Gastrocnemius medialis (tissue), 4 donors: ENCODE results near the gene LAMC1.
"Not testable (repeated sequence)": the region's sequence is repeated elsewhere in the genome, so short reads cannot be mapped to it uniquely, and the experiment has no call there.

Experiments used
- POLR2A ChIP-seq, 2 donors: fragments of 450-650 bp; IDR thresholded peaks; one replicate each; pipeline ENCODE4 v1.6.1; 2017; ENCODE audit warnings: antibody characterized with exemption in 2 of 2, mild to moderate bottlenecking in 2 of 2, moderate library complexity in 2 of 2
- TF ChIP-seq, protein P1 (sequence below), 5 experiments: fragments of 450-650 bp in 3 of 5; fragments of 200-600 bp in 2 of 5; sonication (generic) in 2 of 5; IDR thresholded peaks in 4 of 5; conservative IDR thresholded peaks in 1 of 5; 1 replicate in 4 of 5; 2 replicates in 1 of 5; pipeline ENCODE4 v1.5.1; 2016 to 2019; ENCODE audit warnings: antibody characterized with exemption in 5 of 5, mild to moderate bottlenecking in 3 of 5, moderate library complexity in 3 of 5

DNA sequence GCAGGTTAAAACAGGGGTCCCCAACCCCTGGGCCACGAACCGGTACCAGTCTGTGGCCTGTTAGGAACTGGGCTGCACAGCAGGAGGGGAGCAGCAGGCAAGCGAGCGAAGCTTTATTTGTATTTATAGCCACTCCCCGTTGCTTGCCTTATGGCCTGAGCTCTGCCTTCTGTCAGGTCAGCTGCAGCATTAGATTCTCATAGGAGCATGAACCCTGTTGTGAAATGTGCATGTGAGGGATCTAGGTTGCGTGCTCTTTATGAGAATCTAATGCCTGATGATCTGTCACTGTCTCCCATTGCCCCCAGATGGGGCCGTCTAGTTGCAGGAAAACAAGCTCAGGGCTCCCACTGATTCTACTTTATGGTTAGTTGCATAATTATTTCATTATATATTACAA lies 49.4 kb downstream of the LAMC1 start:
- TF ChIP-seq, protein P1, sequence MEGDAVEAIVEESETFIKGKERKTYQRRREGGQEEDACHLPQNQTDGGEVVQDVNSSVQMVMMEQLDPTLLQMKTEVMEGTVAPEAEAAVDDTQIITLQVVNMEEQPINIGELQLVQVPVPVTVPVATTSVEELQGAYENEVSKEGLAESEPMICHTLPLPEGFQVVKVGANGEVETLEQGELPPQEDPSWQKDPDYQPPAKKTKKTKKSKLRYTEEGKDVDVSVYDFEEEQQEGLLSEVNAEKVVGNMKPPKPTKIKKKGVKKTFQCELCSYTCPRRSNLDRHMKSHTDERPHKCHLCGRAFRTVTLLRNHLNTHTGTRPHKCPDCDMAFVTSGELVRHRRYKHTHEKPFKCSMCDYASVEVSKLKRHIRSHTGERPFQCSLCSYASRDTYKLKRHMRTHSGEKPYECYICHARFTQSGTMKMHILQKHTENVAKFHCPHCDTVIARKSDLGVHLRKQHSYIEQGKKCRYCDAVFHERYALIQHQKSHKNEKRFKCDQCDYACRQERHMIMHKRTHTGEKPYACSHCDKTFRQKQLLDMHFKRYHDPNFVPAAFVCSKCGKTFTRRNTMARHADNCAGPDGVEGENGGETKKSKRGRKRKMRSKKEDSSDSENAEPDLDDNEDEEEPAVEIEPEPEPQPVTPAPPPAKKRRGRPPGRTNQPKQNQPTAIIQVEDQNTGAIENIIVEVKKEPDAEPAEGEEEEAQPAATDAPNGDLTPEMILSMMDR (IDR thresholded peaks at IDR 0.05 in 4 of 5, conservative IDR thresholded peaks at IDR 0.05 in 1 of 5), result not testable (repeated sequence)
- not testable (repeated sequence) for TF ChIP-seq POLR2A (IDR thresholded peaks at IDR 0.05)
